GM12891 (cell line): Measurements from ENCODE around the gene CAMK2N2.

Source experiments
- PAX5 ChIP-seq: IDR thresholded peaks from 2 replicates; pipeline ENCODE4 v1.6.1; 2011; ENCODE audit warnings: low read length, moderate library complexity, mild to moderate bottlenecking; ENCODE audit not compliant: insufficient read depth, severe bottlenecking
- POLR2A ChIP-seq: IDR thresholded peaks from 2 replicates; pipeline ENCODE4 v1.6.1; 2011; ENCODE audit warnings: low read depth, low read length, control low read depth
- POLR2AphosphoS5 ChIP-seq: IDR thresholded peaks from 2 replicates; pipeline ENCODE4 v1.6.1; 2011; ENCODE audit warnings: low read depth, low read length, control low read depth
- POU2F2 ChIP-seq: IDR thresholded peaks from 2 replicates; pipeline ENCODE4 v1.6.1; 2011; ENCODE audit warnings: low read depth, mild to moderate bottlenecking, control low read depth, low read length, moderate library complexity
- SPI1 ChIP-seq: IDR thresholded peaks from 2 replicates; pipeline ENCODE4 v1.6.1; 2011; ENCODE audit warnings: low read depth, low read length, control low read depth
- TAF1 ChIP-seq: IDR thresholded peaks from 2 replicates; pipeline ENCODE4 v1.6.1; 2011; ENCODE audit warnings: low read depth, low read length, control low read depth

DNA sequence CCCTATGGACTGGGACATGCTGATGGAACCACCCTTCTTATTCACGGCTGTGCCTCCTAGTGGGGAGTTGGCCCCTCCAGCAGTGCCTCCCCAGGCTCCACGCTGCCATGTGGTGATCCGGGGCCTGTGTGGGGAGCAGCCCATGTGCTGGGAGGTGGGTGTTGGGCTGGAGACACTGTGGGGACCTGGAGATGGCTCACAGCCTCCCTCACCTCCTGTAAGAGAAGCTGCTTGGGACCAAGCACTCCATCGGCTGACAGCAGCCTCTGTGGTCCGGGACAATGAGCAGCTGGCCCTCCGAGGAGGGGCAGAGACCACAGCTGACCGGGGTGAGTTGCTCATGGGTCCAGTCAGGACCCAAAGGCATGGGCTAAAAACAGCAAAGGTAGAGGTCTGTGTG is 21.6 kb downstream of the CAMK2N2 start:
- TF ChIP-seq POLR2AphosphoS5 (no peak), POLR2A (no peak), SPI1 (no peak), TAF1 (no peak), POU2F2 (no peak), PAX5 (no peak)
